Mesendoderm (in vitro differentiated cells): ENCODE data around the gene SH2D7.

Source experiments
- DNase-seq: peaks from one replicate; pipeline ENCODE4 v3.0.0; 2013
- H2AK5ac ChIP-seq: 2 replicates; pipeline ENCODE4 v1.6.1; 2013; ENCODE audit warnings: low read length, inconsistent platforms
- H2BK120ac ChIP-seq: 2 replicates; pipeline ENCODE4 v1.6.1; 2013; ENCODE audit warnings: low read depth, mild to moderate bottlenecking, low read length, moderate library complexity, mixed read lengths
- H2BK15ac ChIP-seq: replicated peaks from 2 replicates; pipeline ENCODE4 v1.6.1; 2013; ENCODE audit warnings: low read depth, mild to moderate bottlenecking, moderate library complexity
- H2BK5ac ChIP-seq: 2 replicates; pipeline ENCODE4 v1.6.1; 2013; ENCODE audit warnings: low read length, inconsistent platforms
- H3K18ac ChIP-seq: 2 replicates; pipeline ENCODE4 v1.6.1; 2013; ENCODE audit warnings: mild to moderate bottlenecking, low read length, mixed read lengths
- H3K23ac ChIP-seq: one replicate; pipeline ENCODE4 v1.6.1; 2013; ENCODE audit warnings: low read length
- H3K27ac ChIP-seq: 2 replicates; pipeline ENCODE4 v1.5.1; 2013; ENCODE audit warnings: low read depth, mild to moderate bottlenecking, inconsistent platforms, low read length, moderate library complexity
- H3K27me3 ChIP-seq: 2 replicates; pipeline ENCODE4 v1.6.1; 2013; ENCODE audit warnings: low read length, control low read depth, mild to moderate bottlenecking, inconsistent platforms; ENCODE audit not compliant: insufficient read depth, poor library complexity
- H3K36me3 ChIP-seq: 2 replicates; pipeline ENCODE4 v1.6.1; 2013; ENCODE audit warnings: low read length, inconsistent platforms; ENCODE audit not compliant: control insufficient read depth, insufficient read depth
- H3K4ac ChIP-seq: one replicate; pipeline ENCODE4 v1.6.1; 2013; ENCODE audit warnings: low read depth, mild to moderate bottlenecking, low read length, moderate library complexity
- H3K4me1 ChIP-seq: 2 replicates; pipeline ENCODE4 v1.6.1; 2013; ENCODE audit warnings: low read depth, low read length, inconsistent platforms; ENCODE audit not compliant: control insufficient read depth
- H3K4me2 ChIP-seq: 2 replicates; pipeline ENCODE4 v1.6.1; 2013; ENCODE audit warnings: low read length
- H3K4me3 ChIP-seq: 2 replicates; pipeline ENCODE4 v1.5.1; 2013; ENCODE audit warnings: mild to moderate bottlenecking, low read length
- H3K56ac ChIP-seq: one replicate; pipeline ENCODE4 v1.6.1; 2013; ENCODE audit warnings: low read length
- H3K79me1 ChIP-seq: 2 replicates; pipeline ENCODE4 v1.6.1; 2013; ENCODE audit warnings: low read length, inconsistent platforms
- H3K79me2 ChIP-seq: 2 replicates; pipeline ENCODE4 v1.6.1; 2013; ENCODE audit warnings: mild to moderate bottlenecking, low read length; ENCODE audit not compliant: control insufficient read depth, insufficient read depth
- H3K9ac ChIP-seq: 2 replicates; pipeline ENCODE4 v1.6.1; 2013; ENCODE audit warnings: low read length, inconsistent platforms
- H4K5ac ChIP-seq: one replicate; pipeline ENCODE4 v1.6.1; 2013; ENCODE audit warnings: low read length
- H4K8ac ChIP-seq: one replicate; pipeline ENCODE4 v1.6.1; 2013; ENCODE audit warnings: low read depth, mild to moderate bottlenecking, control low read depth, low read length, moderate library complexity
- WGBS: extraction: QIAGEN DNeasy Blood & Tissue Kit; methylation state at CpG from one replicate; pipeline ENCODE4 v1.1.7; 2013; ENCODE audit warnings: low lambda C conversion rate, missing lambda C conversion rate; ENCODE audit not compliant: insufficient coverage; ENCODE audit errors: extremely low coverage; 5-methylcytosine and 5-hydroxymethylcytosine counted together

Gene SH2D7

DNA sequence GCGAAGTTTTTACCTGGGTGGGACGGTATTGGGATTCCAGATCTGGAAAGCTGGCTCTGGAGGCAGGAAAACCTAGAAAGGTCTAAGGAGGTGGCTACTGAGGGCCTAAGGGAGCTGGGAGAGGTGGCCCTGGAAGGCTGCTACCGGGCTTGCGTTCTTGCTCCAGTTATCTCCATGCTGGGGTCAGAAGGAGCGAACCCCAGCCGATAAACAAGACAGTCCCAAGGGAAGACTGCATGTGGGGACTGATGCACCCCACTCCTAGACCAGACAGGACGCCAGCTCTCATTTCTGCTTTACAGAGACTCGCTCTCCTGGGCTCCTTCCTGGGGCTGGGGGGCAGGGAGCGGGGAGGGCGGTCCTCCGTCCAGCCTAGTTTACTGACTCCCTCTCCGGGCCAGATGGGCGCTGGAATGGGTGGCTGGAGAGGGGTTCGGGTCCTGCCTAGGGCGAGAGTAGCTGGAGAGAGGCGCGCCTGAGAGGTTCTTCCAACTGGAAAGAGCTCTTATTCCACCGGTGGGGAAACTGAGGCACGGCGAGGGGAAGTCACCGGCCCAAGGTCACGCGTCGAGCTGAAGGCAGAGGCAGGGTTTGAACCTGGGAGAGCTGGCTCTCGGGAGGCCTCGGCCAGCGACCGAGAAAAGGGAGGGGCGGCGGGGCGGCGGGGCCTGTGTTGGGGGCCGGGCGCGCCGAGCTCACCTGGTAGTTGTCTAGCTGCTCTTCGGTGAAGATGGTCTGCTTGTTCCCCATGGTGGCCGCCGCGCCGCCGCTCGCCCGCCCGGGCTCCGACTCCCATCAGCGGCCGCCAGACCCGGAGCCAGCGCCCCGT is 38.3 kb downstream of the SH2D7 start:
- H3K4me3 ChIP-seq: peak overlapping the region; percentile 41
- peak overlapping the region; percentile 66 for H3K4me2 ChIP-seq
- H3K79me1 ChIP-seq: no peaks in the 10 kb centered on the region
- no peak overlapping the region for H3K27ac ChIP-seq
- H3K9ac ChIP-seq: peak overlapping the region; percentile 69
- H4K8ac ChIP-seq: no peak overlapping the region
- WGBS: no CpG with 5 or more reads among the region's 51 CpGs
- no peak overlapping the region for H2BK15ac ChIP-seq
- H3K23ac ChIP-seq: no peak overlapping the region
- H4K5ac ChIP-seq: no peak overlapping the region
- H3K36me3 ChIP-seq: no peaks in the 10 kb centered on the region
- H3K4ac ChIP-seq: peak overlapping the region; percentile 63
- no peaks in the 10 kb centered on the region for H3K27me3 ChIP-seq
- no peaks in the 10 kb centered on the region for H3K4me1 ChIP-seq
- H3K56ac ChIP-seq: peak overlapping the region; percentile 86
- H2BK5ac ChIP-seq: no peak overlapping the region
- no peak overlapping the region for H2BK120ac ChIP-seq
- no peak for DNase-seq
- no peak overlapping the region for H2AK5ac ChIP-seq
- peak overlapping the region; percentile 75 for H3K18ac ChIP-seq
- no peaks in the 10 kb centered on the region for H3K79me2 ChIP-seq

DNA sequence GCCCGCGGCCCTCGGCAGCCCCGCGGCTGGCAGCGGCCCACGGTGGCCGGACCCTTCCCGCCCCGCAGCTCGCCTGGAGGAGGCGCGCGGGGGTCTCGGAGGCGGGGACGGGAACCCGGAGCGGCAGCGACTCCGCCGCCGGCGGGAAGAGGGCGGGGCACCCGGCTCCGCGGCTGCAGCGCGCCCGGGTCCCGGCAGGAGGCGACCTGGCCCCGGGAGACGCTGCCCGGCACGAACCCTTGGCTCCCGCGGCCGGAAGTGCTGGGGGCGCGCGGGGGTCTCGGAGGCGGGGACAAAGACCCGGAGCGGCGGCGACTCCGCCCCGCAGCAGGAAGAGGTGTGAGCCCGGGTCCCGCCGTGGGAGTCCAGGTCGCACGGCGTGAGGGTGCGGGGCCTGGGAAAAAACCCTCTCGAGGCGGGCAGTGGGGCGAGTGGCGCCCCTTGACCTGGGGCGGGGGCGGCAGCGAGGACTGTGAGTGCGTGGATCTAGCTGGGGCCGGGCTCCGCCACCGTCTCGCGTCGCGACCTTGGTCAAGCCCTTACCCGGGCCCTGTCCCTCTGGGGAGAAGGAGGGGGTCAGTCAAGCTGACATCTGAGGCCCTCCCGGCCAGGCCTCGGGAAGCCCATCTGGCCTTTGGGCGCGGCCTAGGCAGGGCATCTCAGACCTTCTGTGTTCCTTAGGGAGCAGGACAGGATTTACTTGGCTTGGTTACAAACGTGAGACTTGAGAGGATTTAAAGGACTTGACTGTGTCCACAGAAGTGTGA is 39.1 kb downstream of the SH2D7 start, which contains the start of gene CIB2:
Gene CIB2, minus strand, starts transcription at position 151 of the 767 bp plus-strand sequence. CDS start 230 bp downstream, outside the sequence.
- Histone ChIP-seq H3K4me2 (peak within 1 kb of the TSS; percentile 79), H2BK5ac (peak within 1 kb of the TSS; percentile 9), H3K4me1 (no peaks in the 10 kb centered on the region), H2BK15ac (no peak within 1 kb of the TSS), H2BK120ac (no peak within 1 kb of the TSS), H3K27ac (peak within 1 kb of the TSS; percentile 72), H3K56ac (peak within 1 kb of the TSS; percentile 97), H3K4ac (peak within 1 kb of the TSS; percentile 63), H2AK5ac (no peak within 1 kb of the TSS), H3K4me3 (peak within 1 kb of the TSS; percentile 74), H3K9ac (peak within 1 kb of the TSS; percentile 93), H3K79me1 (no peaks in the 10 kb centered on the region), H3K27me3 (no peaks in the 10 kb centered on the region), H4K8ac (no peak within 1 kb of the TSS), H3K79me2 (no peaks in the 10 kb centered on the region), H3K18ac (peak within 1 kb of the TSS; percentile 75), H3K36me3 (no peaks in the 10 kb centered on the region), H3K23ac (peak within 1 kb of the TSS; percentile 92), H4K5ac (no peak within 1 kb of the TSS)
- no CpG with 5 or more reads among the region's 79 CpGs for WGBS
- peak; percentile 85 for DNase-seq

DNA sequence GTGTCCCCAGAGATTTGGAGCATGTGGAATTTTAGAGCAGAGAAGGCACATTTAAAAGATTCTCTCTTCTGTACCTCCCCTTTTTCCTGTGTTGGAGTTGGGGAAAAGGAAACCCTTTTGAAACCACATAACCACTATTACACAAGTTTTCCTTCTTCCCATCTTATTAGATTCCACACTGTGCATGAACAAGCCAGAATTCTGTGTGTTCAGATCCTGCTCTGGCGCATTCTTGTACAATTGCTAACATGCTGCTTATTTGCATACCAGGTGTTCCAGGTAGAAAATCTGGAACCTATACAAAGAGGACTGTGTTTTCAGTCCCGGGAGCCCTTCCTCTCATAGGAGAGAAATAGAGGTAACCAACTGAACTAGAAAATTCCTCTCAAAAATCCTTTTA is 41.4 kb downstream of the SH2D7 start:
- Histone ChIP-seq H3K4me1 (no peaks in the 10 kb centered on the region), H2BK5ac (no peak overlapping the region), H3K4me2 (no peak overlapping the region), H3K4ac (no peak overlapping the region), H3K56ac (no peak overlapping the region), H3K27me3 (no peaks in the 10 kb centered on the region), H2BK120ac (no peak overlapping the region), H3K36me3 (no peaks in the 10 kb centered on the region), H3K18ac (no peak overlapping the region), H3K27ac (no peak overlapping the region), H3K79me2 (no peaks in the 10 kb centered on the region), H2BK15ac (no peak overlapping the region), H3K23ac (no peak overlapping the region), H3K9ac (no peak overlapping the region), H2AK5ac (no peak overlapping the region), H4K8ac (no peak overlapping the region), H4K5ac (no peak overlapping the region), H3K4me3 (no peak overlapping the region), H3K79me1 (no peaks in the 10 kb centered on the region)
- WGBS: no CpG with 5 or more reads among the region's 2 CpGs
- no peak for DNase-seq

DNA sequence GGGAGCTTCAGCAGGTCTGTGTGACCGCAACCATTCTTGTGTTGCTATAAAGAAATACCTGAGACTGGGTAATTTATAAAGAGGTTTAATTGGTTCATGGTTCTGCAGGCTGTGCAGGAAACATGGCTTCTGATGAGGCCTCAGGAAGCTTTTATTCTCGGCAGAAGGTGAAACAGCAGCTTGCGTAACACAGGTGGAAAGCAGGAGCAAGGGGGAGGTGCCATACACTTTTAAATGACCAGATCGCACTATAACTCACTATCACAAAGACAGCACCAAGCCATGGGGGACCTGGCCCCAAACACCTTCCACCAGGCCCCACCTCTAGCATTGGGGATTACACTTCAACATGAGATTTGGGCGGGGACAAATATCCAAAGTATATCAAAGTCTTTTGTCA is 47.2 kb downstream of the SH2D7 start:
- H2BK15ac ChIP-seq: no peak overlapping the region
- no peak overlapping the region for H3K4ac ChIP-seq
- H4K5ac ChIP-seq: no peak overlapping the region
- no peak overlapping the region for H3K23ac ChIP-seq
- H3K4me1 ChIP-seq: no peaks in the 10 kb centered on the region
- H3K36me3 ChIP-seq: no peaks in the 10 kb centered on the region
- H2AK5ac ChIP-seq: no peak overlapping the region
- H4K8ac ChIP-seq: no peak overlapping the region
- H3K27ac ChIP-seq: no peak overlapping the region
- no peak for DNase-seq
- no peak overlapping the region for H3K18ac ChIP-seq
- no peak overlapping the region for H3K4me3 ChIP-seq
- H3K9ac ChIP-seq: no peak overlapping the region
- H3K56ac ChIP-seq: no peak overlapping the region
- H3K79me1 ChIP-seq: no peaks in the 10 kb centered on the region
- H3K79me2 ChIP-seq: no peaks in the 10 kb centered on the region
- no peak overlapping the region for H2BK5ac ChIP-seq
- no peak overlapping the region for H2BK120ac ChIP-seq
- no peak overlapping the region for H3K4me2 ChIP-seq
- no peaks in the 10 kb centered on the region for H3K27me3 ChIP-seq
- WGBS: no CpG with 5 or more reads among the region's 5 CpGs

DNA sequence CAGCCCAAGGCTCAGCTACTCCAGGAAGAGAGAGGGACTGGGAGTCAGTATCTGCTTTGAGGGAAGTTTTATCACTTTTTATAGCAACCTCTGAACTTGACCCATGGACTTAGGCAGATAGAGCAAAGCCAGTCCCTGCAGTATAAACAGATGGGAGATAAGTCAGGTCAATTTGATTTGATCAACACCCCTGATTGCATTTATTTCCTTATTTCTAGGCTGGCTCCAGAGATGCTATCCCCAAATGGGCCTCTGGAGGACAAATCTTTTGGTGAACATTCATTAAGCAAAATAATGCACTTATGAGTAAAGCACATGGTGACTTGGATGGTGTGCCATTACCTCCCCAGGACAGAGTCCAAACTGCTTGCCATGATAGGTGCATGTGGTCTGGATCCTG is 47.9 kb downstream of the SH2D7 start:
- H2BK15ac ChIP-seq: no peak overlapping the region
- no peaks in the 10 kb centered on the region for H3K27me3 ChIP-seq
- H3K4me3 ChIP-seq: no peak overlapping the region
- no peak overlapping the region for H3K27ac ChIP-seq
- no peaks in the 10 kb centered on the region for H3K4me1 ChIP-seq
- H3K23ac ChIP-seq: no peak overlapping the region
- no peaks in the 10 kb centered on the region for H3K36me3 ChIP-seq
- no peak overlapping the region for H3K18ac ChIP-seq
- H4K5ac ChIP-seq: no peak overlapping the region
- H3K9ac ChIP-seq: no peak overlapping the region
- no peak overlapping the region for H2BK5ac ChIP-seq
- H2BK120ac ChIP-seq: no peak overlapping the region
- H3K56ac ChIP-seq: no peak overlapping the region
- no peaks in the 10 kb centered on the region for H3K79me2 ChIP-seq
- no peak for DNase-seq
- H3K4me2 ChIP-seq: no peak overlapping the region
- H3K79me1 ChIP-seq: no peaks in the 10 kb centered on the region
- H4K8ac ChIP-seq: no peak overlapping the region
- no peak overlapping the region for H3K4ac ChIP-seq
- H2AK5ac ChIP-seq: no peak overlapping the region
